HUES48 (cell line): Measurements from ENCODE around the gene ZMYND8.

Experiments used
- H3K27ac ChIP-seq: one replicate; pipeline ENCODE4 v1.7.0; 2013; ENCODE audit warnings: low read depth, low read length, inconsistent platforms
- H3K27me3 ChIP-seq: 2 replicates; pipeline ENCODE4 v1.6.1; 2013; ENCODE audit warnings: mild to moderate bottlenecking, low read length; ENCODE audit not compliant: control insufficient read depth, insufficient read depth
- H3K36me3 ChIP-seq: 2 replicates; pipeline ENCODE4 v1.6.1; 2013; ENCODE audit warnings: low read length; ENCODE audit not compliant: control insufficient read depth, insufficient read depth
- H3K4me1 ChIP-seq: 2 replicates; pipeline ENCODE4 v1.6.1; 2013; ENCODE audit warnings: mild to moderate bottlenecking, low read length; ENCODE audit not compliant: control insufficient read depth, insufficient read depth
- H3K4me3 ChIP-seq: 2 replicates; pipeline ENCODE4 v1.5.1; 2013; ENCODE audit warnings: mild to moderate bottlenecking, low read depth, low read length
- H3K9ac ChIP-seq: 2 replicates; pipeline ENCODE4 v1.6.1; 2013; ENCODE audit warnings: mild to moderate bottlenecking, low read depth, low read length, moderate library complexity
- H3K9me3 ChIP-seq: 2 replicates; pipeline ENCODE4 v1.6.1; 2013; ENCODE audit warnings: low read length; ENCODE audit not compliant: control insufficient read depth, insufficient read depth

Gene ZMYND8

DNA sequence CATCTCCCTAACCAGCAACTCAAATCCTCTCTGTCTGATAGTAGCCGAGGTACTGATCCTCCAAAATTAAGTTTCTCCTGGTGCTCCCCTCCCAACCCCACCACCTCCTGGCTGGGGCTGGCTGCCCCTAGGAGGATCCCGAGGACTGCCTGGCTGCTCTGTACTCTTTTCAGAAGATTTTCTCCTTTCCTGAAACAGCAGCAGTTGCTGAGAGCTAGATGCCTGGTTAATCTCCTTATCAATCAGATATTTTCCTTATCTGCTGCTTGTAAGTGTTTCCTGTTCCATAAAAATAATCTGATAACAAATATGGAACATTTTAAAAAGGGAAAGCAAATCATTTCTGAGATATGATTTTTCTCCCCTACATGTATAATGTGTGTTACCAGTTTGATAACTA is 52.8 kb downstream of the ZMYND8 start:
- no peaks in the 10 kb centered on the region for H3K9me3 ChIP-seq
- H3K27ac ChIP-seq = peak overlapping the region; percentile 14
- no peaks in the 10 kb centered on the region for H3K27me3 ChIP-seq
- peaks cover 17% of the 10 kb centered on the region for H3K4me1 ChIP-seq
- no peak overlapping the region for H3K4me3 ChIP-seq
- H3K9ac ChIP-seq = no peak overlapping the region
- H3K36me3 ChIP-seq = peaks cover 82% of the 10 kb centered on the region

DNA sequence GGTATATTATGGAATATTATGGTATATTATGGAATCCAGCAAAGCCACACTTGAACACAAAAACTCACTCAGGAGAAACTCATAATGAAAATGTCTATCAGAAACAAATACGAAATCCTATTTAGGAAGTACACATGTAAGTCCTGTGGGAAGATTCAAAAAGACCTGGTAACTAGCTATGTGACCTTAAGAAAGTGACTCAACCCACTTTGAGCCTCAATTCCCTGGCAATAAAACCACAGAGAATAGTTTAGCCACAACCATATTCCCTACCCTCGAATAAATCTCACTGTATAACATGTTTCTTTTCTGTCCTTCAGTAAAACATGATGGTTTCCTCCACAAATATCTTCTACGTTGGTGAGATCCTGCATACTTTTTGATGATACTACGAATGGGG is 56.4 kb downstream of the ZMYND8 start:
- H3K36me3 ChIP-seq = peaks cover 93% of the 10 kb centered on the region
- no peaks in the 10 kb centered on the region for H3K9me3 ChIP-seq
- peaks cover 17% of the 10 kb centered on the region for H3K4me1 ChIP-seq
- no peaks in the 10 kb centered on the region for H3K27me3 ChIP-seq
- no peak overlapping the region for H3K4me3 ChIP-seq
- no peak overlapping the region for H3K27ac ChIP-seq
- H3K9ac ChIP-seq = no peak overlapping the region

DNA sequence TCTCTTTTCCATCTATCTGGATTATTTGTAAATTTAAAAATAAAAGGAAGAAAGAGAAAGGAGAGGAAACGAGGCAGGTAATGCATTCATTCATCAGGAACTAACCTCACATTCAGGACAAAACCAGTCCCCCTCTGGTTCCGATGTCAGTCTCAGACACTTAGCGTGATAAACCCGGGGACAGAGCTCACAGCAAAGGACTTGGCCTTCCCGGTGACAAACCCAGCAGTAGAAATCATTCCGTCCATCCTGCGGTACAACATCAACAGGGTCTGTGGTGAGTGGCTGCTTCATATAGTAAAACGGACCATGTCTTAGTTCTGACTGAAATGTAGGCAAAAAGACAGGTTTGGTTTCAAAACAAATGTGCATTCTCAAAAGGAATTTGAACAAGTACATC is 57.9 kb downstream of the ZMYND8 start:
- Histone ChIP-seq H3K9ac (no peak overlapping the region), H3K4me3 (no peak overlapping the region), H3K9me3 (no peaks in the 10 kb centered on the region), H3K27ac (no peak overlapping the region), H3K4me1 (peaks cover 8% of the 10 kb centered on the region; the same call in 1 of the 2 replicates), H3K27me3 (no peaks in the 10 kb centered on the region), H3K36me3 (peaks cover 93% of the 10 kb centered on the region)

DNA sequence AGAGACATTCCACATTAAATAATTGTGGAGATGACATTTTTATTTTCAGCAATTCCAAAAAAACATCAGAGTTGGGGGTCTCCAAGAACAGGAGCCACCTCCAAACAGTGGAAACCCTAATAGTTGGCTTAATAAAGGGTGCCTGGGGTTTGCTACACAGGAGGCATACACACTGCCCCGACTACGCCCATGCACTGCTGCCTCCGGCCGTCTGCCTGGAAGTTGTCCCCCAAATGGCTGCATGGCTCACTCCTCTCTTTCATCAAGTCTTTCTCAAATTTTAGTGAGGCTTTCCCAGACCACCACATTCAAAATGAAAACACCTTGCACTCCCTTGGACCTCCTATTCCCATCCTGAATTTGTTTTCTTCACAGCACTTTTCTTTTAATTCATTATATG is 58.8 kb downstream of the ZMYND8 start:
- no peak overlapping the region for H3K4me3 ChIP-seq
- H3K27ac ChIP-seq = peak overlapping the region; percentile 7
- no peak overlapping the region for H3K9ac ChIP-seq
- H3K36me3 ChIP-seq = peaks cover 92% of the 10 kb centered on the region
- H3K4me1 ChIP-seq = peaks cover 2% of the 10 kb centered on the region; the same call in 1 of the 2 replicates
- H3K9me3 ChIP-seq = no peaks in the 10 kb centered on the region
- no peaks in the 10 kb centered on the region for H3K27me3 ChIP-seq

DNA sequence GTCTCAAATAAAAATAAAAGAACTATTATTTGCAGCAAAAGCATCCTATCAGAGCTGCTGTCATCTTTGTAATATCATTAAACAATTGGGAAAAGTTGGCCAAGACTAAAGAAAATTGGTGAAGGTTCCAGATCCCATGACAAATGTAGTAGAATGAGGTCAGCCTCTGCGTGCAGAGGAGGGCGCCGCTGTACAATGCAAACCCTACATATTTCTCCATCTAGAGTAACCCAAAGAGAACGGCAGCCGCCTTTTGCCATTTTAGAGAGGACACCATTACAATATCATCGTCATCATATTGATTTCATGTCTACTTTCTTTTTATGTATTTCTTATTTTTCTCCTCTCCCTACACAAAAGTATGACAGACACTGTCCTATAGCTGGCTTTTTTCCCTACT is 59.5 kb downstream of the ZMYND8 start:
- Histone ChIP-seq H3K36me3 (peaks cover 92% of the 10 kb centered on the region), H3K27ac (no peak overlapping the region), H3K27me3 (no peaks in the 10 kb centered on the region), H3K9ac (no peak overlapping the region), H3K4me1 (no peaks in the 10 kb centered on the region), H3K9me3 (no peaks in the 10 kb centered on the region), H3K4me3 (no peak overlapping the region)

DNA sequence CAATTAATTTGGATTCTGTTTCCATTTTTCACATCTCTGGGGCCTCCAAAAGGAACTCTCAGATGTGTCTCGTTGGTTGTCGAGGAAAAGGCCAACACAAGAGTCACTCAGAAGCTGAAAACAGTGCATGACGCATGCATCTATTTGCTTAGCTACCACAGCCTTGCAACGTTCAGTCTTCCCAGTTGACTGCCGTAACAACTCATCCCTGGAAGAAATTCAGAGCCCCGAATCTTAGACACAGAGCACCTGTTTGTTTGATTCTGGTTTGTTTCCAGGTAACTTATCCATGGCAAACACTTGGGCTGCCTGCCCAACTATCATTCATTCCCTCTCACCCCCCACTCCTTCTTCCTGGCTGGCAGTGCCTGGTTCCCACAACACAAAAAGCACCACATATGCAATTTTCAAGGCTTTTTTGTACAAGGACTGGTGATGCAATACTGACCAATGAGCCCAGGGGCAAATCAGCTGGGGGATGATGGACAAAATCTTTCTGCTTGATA is 60.5 kb downstream of the ZMYND8 start:
- Histone ChIP-seq H3K4me3 (no peak overlapping the region), H3K27me3 (no peaks in the 10 kb centered on the region), H3K27ac (no peak overlapping the region), H3K36me3 (peaks cover 94% of the 10 kb centered on the region), H3K9ac (no peak overlapping the region), H3K9me3 (no peaks in the 10 kb centered on the region), H3K4me1 (no peaks in the 10 kb centered on the region)

GRCh38 chr20:47295129-47295813 is 61.2 kb downstream of the ZMYND8 start:
- H3K9me3 ChIP-seq = no peaks in the 10 kb centered on the region
- H3K4me3 ChIP-seq = no peak overlapping the region
- peaks cover 93% of the 10 kb centered on the region for H3K36me3 ChIP-seq
- H3K9ac ChIP-seq = no peak overlapping the region
- no peaks in the 10 kb centered on the region for H3K4me1 ChIP-seq
- H3K27me3 ChIP-seq = no peaks in the 10 kb centered on the region
- no peak overlapping the region for H3K27ac ChIP-seq

GRCh38 chr20:47293631-47294030 is 62.9 kb downstream of the ZMYND8 start:
- Histone ChIP-seq H3K9ac (no peak overlapping the region), H3K36me3 (peaks cover 96% of the 10 kb centered on the region), H3K9me3 (no peaks in the 10 kb centered on the region), H3K4me1 (no peaks in the 10 kb centered on the region), H3K27me3 (no peaks in the 10 kb centered on the region), H3K27ac (no peak overlapping the region), H3K4me3 (no peak overlapping the region)

DNA sequence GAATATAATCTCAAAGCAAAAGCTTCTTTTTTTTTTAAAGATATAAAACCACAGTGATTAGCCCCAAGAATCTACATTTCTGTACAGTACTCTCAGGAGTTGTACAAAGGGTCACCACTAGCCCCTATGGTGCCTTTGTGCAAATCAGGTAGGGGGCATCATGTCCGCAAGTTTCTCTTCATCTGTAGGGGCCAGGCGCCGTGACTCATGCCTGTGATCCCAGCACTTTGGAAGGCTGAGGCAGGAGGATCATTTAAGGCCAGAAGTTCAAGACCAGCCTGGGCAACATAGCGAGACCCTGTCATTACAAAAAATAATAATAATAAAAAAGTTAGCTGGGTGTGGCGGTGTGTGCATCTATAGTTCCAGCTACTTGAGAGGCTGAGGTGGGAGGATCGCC is 63.9 kb downstream of the ZMYND8 start:
- H3K9me3 ChIP-seq = no peaks in the 10 kb centered on the region
- no peaks in the 10 kb centered on the region for H3K27me3 ChIP-seq
- no peak overlapping the region for H3K27ac ChIP-seq
- H3K4me1 ChIP-seq = no peaks in the 10 kb centered on the region
- H3K9ac ChIP-seq = no peak overlapping the region
- H3K36me3 ChIP-seq = peaks cover 96% of the 10 kb centered on the region
- H3K4me3 ChIP-seq = no peak overlapping the region

DNA sequence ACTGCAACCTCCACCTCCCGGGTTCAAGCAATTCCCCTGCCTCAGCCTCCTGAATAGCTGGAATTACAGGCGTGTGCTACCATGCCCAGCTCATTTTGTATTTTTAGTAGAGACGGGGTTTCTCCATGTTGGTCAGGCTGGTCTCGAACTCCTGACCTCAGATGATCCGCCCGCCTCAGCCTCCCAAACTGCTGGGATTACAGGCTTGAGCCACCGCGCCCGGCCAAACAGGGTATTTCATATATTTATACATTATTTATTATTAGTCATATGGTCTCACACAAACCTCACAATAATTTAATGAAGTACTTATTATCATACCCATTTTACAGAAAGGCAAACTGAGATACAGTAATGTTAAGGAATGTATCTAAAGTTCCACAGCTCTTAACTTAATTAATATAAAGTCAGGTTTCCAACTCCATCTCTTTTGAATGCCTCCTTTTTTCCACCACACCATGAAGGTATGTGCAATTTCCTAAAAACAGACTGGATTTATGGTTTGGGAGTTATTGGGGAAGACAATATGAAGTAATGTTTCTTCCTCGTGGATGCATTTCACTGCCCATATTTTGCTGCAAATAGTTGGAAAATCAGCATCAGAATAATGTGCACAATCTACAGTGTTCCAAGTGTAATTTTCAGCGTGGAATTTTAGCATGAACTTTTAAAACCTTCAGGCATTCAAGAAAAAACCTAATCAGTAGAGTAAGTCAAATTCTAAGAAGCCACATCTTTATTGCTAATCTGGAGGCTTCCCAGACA is 65.7 kb downstream of the ZMYND8 start:
- Histone ChIP-seq H3K27me3 (no peaks in the 10 kb centered on the region), H3K4me3 (no peak overlapping the region), H3K4me1 (no peaks in the 10 kb centered on the region), H3K27ac (no peak overlapping the region), H3K36me3 (peaks cover 96% of the 10 kb centered on the region), H3K9me3 (no peaks in the 10 kb centered on the region), H3K9ac (no peak overlapping the region)

DNA sequence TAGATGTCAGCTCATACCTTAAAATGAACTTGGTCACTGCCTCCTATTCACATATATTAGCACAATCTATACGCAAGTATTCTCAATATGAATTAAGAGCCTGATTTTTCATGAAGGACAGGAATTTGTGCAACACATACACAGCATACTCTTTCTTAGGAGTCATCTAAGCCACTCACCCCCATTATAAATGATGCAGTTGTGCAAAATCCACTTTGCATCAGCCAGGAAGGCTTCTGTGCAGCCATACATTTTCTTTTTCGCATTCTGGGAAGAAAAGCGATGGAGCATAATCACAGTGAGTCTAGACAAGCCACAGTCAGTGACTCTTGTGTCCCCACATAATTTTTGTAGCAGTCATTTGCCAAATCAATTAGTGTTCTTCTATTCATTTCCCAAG is 66.5 kb downstream of the ZMYND8 start:
- Histone ChIP-seq H3K9me3 (no peaks in the 10 kb centered on the region), H3K4me1 (no peaks in the 10 kb centered on the region), H3K4me3 (no peak overlapping the region), H3K27ac (no peak overlapping the region), H3K9ac (no peak overlapping the region), H3K27me3 (no peaks in the 10 kb centered on the region), H3K36me3 (peaks cover 96% of the 10 kb centered on the region)
